Endothelial cell of umbilical vein (primary cell): ENCODE results near the gene LRRC43. TPM values are rescaled to one million over a fixed set of nuclear protein-coding genes. Genes with fewer than 3 reads are reported as not detected.

ENCODE experiments used
- BruUV-seq: library from RNA; stranded (reverse); fragments of 400-500 nt; replicated peaks from 2 replicates; lab custom pipeline; 2021; lab: Mats Ljungman, UMichigan
- CTCF ChIA-PET: fragments of 300-600, 350-600 bp; sonication (Branson Sonifier 250); formaldehyde crosslinking; loops from one replicate; lab custom pipeline; 2021; ENCODE audit warnings: antibody characterized with exemption, inconsistent platforms; lab: Charles Lee
- POLR2A ChIA-PET: fragments of 300-600, 350-600 bp; sonication (Branson Sonifier 250); formaldehyde crosslinking; loops from one replicate; lab custom pipeline; 2021; ENCODE audit warnings: antibody characterized with exemption, inconsistent platforms; lab: Charles Lee
- DNase-seq: peaks from one replicate; pipeline ENCODE4 v3.0.0-alpha.2; 2011; ENCODE audit warnings: low read depth, low spot score
- FAIRE-seq: peaks from 2 replicates; lab custom pipeline; 2011; peaks lifted over from hg19 to GRCh38; lab: Jason Lieb, UNC
- H2AFZ ChIP-seq: 2 replicates; pipeline ENCODE4 v1.6.0; 2012; ENCODE audit warnings: low read depth, low read length, control low read depth, inconsistent platforms
- H3K27ac ChIP-seq: 2 replicates; pipeline ENCODE4 v1.5.1; 2011; ENCODE audit warnings: low read depth, mild to moderate bottlenecking, control low read depth, low read length, moderate library complexity; ENCODE audit not compliant: insufficient read depth
- H3K27me3 ChIP-seq, 2 experiments: 2 replicates each; pipeline versions ENCODE4 v1.6.0 to v1.6.1; 2011; ENCODE audit warnings: low read length in 2 of 2, mixed read lengths in 1 of 2; ENCODE audit not compliant: control insufficient read depth in 2 of 2, insufficient read depth in 2 of 2
- H3K36me3 ChIP-seq, 2 experiments: 2 replicates in 1 of 2; 3 replicates in 1 of 2; pipeline ENCODE4 v1.5.1; 2011; ENCODE audit warnings: low read length in 2 of 2, mild to moderate bottlenecking in 1 of 2, moderate library complexity in 1 of 2; ENCODE audit not compliant: control insufficient read depth in 2 of 2, insufficient read depth in 2 of 2; ENCODE audit errors: extremely low read depth in 1 of 2
- H3K4me1 ChIP-seq: 3 replicates; pipeline ENCODE4 v1.5.1; 2011; ENCODE audit warnings: mild to moderate bottlenecking, low read length; ENCODE audit not compliant: control insufficient read depth, insufficient read depth; ENCODE audit errors: extremely low read depth
- H3K4me2 ChIP-seq: 2 replicates; pipeline ENCODE4 v1.6.1; 2011; ENCODE audit warnings: low read length, control low read depth, mixed read lengths; ENCODE audit not compliant: insufficient read depth
- H3K4me3 ChIP-seq, 3 experiments: fragments of 200-600 bp in 1 of 3; sonication (generic), shearing (Covaris generic) in 1 of 3; replicated peaks in 1 of 3; 2 replicates each; pipeline ENCODE4 v1.5.1; 2011 to 2016; ENCODE audit warnings: control low read depth in 3 of 3, low read length in 3 of 3, mild to moderate bottlenecking in 2 of 3, inconsistent platforms in 1 of 3, low read depth in 1 of 3, moderate library complexity in 1 of 3; ENCODE audit not compliant: insufficient read depth in 1 of 3
- H3K79me2 ChIP-seq: 2 replicates; pipeline ENCODE4 v1.6.0; 2012; ENCODE audit warnings: low read length, inconsistent platforms; ENCODE audit not compliant: control insufficient read depth, insufficient read depth
- H3K9ac ChIP-seq: replicated peaks from 2 replicates; pipeline ENCODE3; 2011; ENCODE audit warnings: low read length, control low read depth; ENCODE audit not compliant: insufficient read depth; ENCODE audit errors: extremely low read depth
- H3K9me1 ChIP-seq: replicated peaks from 3 replicates; pipeline ENCODE4 v1.6.0; 2011; ENCODE audit warnings: mild to moderate bottlenecking, low read length; ENCODE audit not compliant: control insufficient read depth, insufficient read depth; ENCODE audit errors: extremely low read depth
- H3K9me3 ChIP-seq: replicated peaks from 2 replicates; pipeline ENCODE4 v1.5.1; 2012; ENCODE audit warnings: low read length, inconsistent platforms; ENCODE audit not compliant: control insufficient read depth, insufficient read depth
- H4K20me1 ChIP-seq: replicated peaks from 2 replicates; pipeline ENCODE3; 2011; ENCODE audit warnings: mild to moderate bottlenecking, low read length; ENCODE audit not compliant: control insufficient read depth, insufficient read depth; ENCODE audit errors: extremely low read depth
- EZH2 ChIP-seq: IDR thresholded peaks from 2 replicates; pipeline ENCODE4 v1.6.1; 2012; ENCODE audit warnings: borderline replicate concordance, low read depth, mild to moderate bottlenecking, moderate library complexity, low read length, inconsistent platforms; ENCODE audit not compliant: severe bottlenecking
- GATA2 ChIP-seq: IDR thresholded peaks from 2 replicates; pipeline ENCODE4 v1.7.0; 2011; ENCODE audit warnings: low read depth, mild to moderate bottlenecking, moderate library complexity, mixed read lengths, low read length; ENCODE audit not compliant: insufficient read length, insufficient read depth
- JUN ChIP-seq: IDR thresholded peaks from 2 replicates; pipeline ENCODE4 v1.6.1; 2011; ENCODE audit warnings: borderline replicate concordance, low read depth; ENCODE audit not compliant: insufficient read length, insufficient read depth
- MYC ChIP-seq: IDR thresholded peaks from one replicate; pipeline ENCODE4 v1.6.1; 2011; ENCODE audit warnings: mild to moderate bottlenecking, low read depth, low read length
- POLR2AphosphoS5 ChIP-seq: IDR thresholded peaks from 2 replicates; pipeline ENCODE4 v1.6.1; 2012; ENCODE audit warnings: low read depth, mild to moderate bottlenecking, control low read depth, low read length, moderate library complexity; ENCODE audit not compliant: insufficient read depth
- dilution Hi-C: fragments of 300-500 bp; cut with MboI; formaldehyde crosslinking; loops from one replicate; pipeline ENCODE4 v1.15.0; 2019; ENCODE audit warnings: low sequenced_read_pairs; ENCODE audit not compliant: extremely low pct_ligation_motif_present
- intact Hi-C: fragments of 100-400 bp; cut with micrococcal nuclease; formaldehyde crosslinking; loops from one replicate; pipeline ENCODE4 v1.10.0; 2022
- polyA plus RNA-seq, 4 experiments: library from polyadenylated mRNA; depleted of rRNA in 3 of 4; stranded (reverse) in 3 of 4; unstranded in 1 of 4; fragments of >200 nt; gene quantifications; 2 replicates each; pipeline versions ENCODE4 v1.2.1 to v1.2.3, GENCODE V29; 2011 to 2012; ENCODE audit warnings: missing spikeins in 1 of 4
- total RNA-seq: library from RNA; stranded (reverse); gene quantifications from 2 replicates; pipeline ENCODE4 v1.2.3, GENCODE V29; 2021
- TF ChIP-seq, protein P1 (sequence below): IDR thresholded peaks from 2 replicates; pipeline ENCODE4 v1.6.1; 2011; ENCODE audit not compliant: insufficient read depth, insufficient read length
- TF ChIP-seq, protein P2 (sequence below), 2 donors: IDR thresholded peaks; 1 replicate in 1 of 2; 2 replicates in 1 of 2; pipeline ENCODE4 v1.5.1; 2011; ENCODE audit warnings: low read length in 2 of 2, mild to moderate bottlenecking in 2 of 2, moderate library complexity in 2 of 2, control low read depth in 1 of 2, inconsistent platforms in 1 of 2, low read depth in 1 of 2; ENCODE audit not compliant: insufficient read depth in 1 of 2; ENCODE audit errors: extremely low read depth in 1 of 2

The LRRC43 gene
- total and polyA plus RNA-seq, 2 donors (not counting 3 experiments of a cell fraction or from before 2014, with no cell fraction given): 3.1 to 3.4 TPM

DNA sequence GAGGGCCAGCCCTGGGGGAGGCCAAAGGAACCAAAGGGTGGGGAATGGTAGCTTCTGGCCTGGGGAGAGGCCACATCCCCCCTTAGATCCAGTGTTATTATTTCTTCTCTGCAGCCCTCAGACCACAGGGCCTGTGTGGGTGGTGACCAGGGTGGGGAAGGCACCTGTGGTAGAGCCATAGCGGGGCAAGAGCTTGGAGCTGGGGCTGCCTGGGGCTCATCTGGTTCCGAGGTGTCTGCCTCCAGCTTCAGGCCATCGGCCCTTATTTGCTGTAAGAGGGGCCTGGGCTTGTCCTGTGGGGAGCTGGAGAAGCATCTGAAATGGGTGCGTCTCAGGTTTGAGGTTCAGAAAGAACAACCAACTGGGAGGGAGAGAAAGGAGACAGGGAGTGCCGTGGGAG lies 18.5 kb downstream of the LRRC43 start:
- no peak overlapping the region for H2AFZ ChIP-seq
- no peak overlapping the region for H3K4me2 ChIP-seq
- peaks cover 9 to 18% of the 10 kb centered on the region in 2 experiments for H3K27me3 ChIP-seq
- H3K36me3 ChIP-seq: no peaks in the 10 kb centered on the region
- no peak overlapping the region for H3K9ac ChIP-seq
- ChIA-PET POLR2A (no interaction called here), CTCF (interaction anchor here (1.2 to 1.3 kb wide), 3 partner anchors 10 to 70 kb away, joined by 3 to 4 read pairs (median 3); no protein-coding TSS in a partner anchor)
- no peak overlapping the region for H3K27ac ChIP-seq
- H3K9me1 ChIP-seq: no peaks in the 10 kb centered on the region
- dilution Hi-C loops (no loop called here), intact Hi-C loops (no loop called here)
- H3K79me2 ChIP-seq: no peaks in the 10 kb centered on the region
- no peak for DNase-seq
- H3K9me3 ChIP-seq: no peaks in the 10 kb centered on the region
- no TSS peak for BruUV-seq
- TF ChIP-seq GATA2 (no peak), MYC (no peak), EZH2 (no peak), POLR2AphosphoS5 (no peak), JUN (no peak)
- TF ChIP-seq, protein P1, sequence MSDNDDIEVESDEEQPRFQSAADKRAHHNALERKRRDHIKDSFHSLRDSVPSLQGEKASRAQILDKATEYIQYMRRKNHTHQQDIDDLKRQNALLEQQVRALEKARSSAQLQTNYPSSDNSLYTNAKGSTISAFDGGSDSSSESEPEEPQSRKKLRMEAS: no peak
- TF ChIP-seq, protein P2, sequence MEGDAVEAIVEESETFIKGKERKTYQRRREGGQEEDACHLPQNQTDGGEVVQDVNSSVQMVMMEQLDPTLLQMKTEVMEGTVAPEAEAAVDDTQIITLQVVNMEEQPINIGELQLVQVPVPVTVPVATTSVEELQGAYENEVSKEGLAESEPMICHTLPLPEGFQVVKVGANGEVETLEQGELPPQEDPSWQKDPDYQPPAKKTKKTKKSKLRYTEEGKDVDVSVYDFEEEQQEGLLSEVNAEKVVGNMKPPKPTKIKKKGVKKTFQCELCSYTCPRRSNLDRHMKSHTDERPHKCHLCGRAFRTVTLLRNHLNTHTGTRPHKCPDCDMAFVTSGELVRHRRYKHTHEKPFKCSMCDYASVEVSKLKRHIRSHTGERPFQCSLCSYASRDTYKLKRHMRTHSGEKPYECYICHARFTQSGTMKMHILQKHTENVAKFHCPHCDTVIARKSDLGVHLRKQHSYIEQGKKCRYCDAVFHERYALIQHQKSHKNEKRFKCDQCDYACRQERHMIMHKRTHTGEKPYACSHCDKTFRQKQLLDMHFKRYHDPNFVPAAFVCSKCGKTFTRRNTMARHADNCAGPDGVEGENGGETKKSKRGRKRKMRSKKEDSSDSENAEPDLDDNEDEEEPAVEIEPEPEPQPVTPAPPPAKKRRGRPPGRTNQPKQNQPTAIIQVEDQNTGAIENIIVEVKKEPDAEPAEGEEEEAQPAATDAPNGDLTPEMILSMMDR (IDR thresholded peaks at IDR 0.05; ENCODE audit: extremely low read depth in 1 of 2, insufficient read depth in 1 of 2, low read depth in 1 of 2, low read length in 2 of 2): no peak
- H3K4me3 ChIP-seq: no peak overlapping the region
- H4K20me1 ChIP-seq: no peaks in the 10 kb centered on the region
- no peak for FAIRE-seq
- H3K4me1 ChIP-seq: peaks cover 8% of the 10 kb centered on the region
